Measurements from ENCODE around the gene ZNF540. TPM values are rescaled to one million over a fixed set of nuclear protein-coding genes. Genes with fewer than 3 reads are reported as not detected.

The ZNF540 gene
- total RNA-seq, 1 experiment from 2014 or later = 0.92 TPM

Other genes with a start within 250 kb of the ZNF540 start
- 1.9 and 2.6 TPM in 2 replicates for gene ZNF527, start 223.8 kb upstream of the ZNF540 start, total RNA-seq (2014; rRNA removed; shearing (Covaris generic))
- 3.4 and 3.8 TPM in 2 replicates for gene ZNF569, start 127.4 kb upstream of the ZNF540 start, total RNA-seq (2014; rRNA removed; shearing (Covaris generic))
- 2.4 and 7.2 TPM in 2 replicates for gene ZNF570, start 125.5 kb upstream of the ZNF540 start, total RNA-seq (2014; rRNA removed; shearing (Covaris generic))
- 0.16 and 0.53 TPM in 2 replicates for gene ZNF793, start 87.9 kb upstream of the ZNF540 start, total RNA-seq (2014; rRNA removed; shearing (Covaris generic))
- 2.0 and 2.2 TPM in 2 replicates for gene ZNF571, start 84 bp upstream of the ZNF540 start, total RNA-seq (2014; rRNA removed; shearing (Covaris generic))
- gene ZFP30, start 60.6 kb downstream of the ZNF540 start, total RNA-seq (2014; rRNA removed; shearing (Covaris generic)) = 7.8 and 8.7 TPM in 2 replicates
- gene ZNF607, start 124.9 kb downstream of the ZNF540 start, total RNA-seq (2014; rRNA removed; shearing (Covaris generic)) = 2.8 and 2.9 TPM in 2 replicates
- gene ZNF573, start 184.7 kb downstream of the ZNF540 start, total RNA-seq (2014; rRNA removed; shearing (Covaris generic)) = 0.92 and 2.4 TPM in 2 replicates